Measurements from ENCODE around the gene CCDC170.

DNA sequence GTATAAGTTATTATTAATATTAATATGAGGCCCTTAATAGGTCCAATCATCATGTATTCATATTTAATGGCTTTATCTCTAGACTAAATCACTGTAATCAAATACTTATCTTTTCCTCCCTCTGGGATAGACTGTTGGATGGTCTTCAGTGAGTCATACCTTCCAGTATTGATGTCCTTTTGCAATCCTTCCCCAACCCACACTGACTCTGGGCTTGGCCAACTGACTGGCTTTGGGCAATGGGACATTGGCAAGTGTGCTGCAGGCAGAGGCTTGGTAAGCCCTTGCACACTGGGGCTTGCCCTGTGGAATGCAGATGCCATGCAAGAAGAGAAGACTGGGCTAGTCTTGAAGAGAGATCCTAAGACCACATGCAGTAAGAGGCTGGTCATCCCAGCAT, 136.6 kb downstream of the CCDC170 start:
- TF ChIP-seq, protein P1, sequence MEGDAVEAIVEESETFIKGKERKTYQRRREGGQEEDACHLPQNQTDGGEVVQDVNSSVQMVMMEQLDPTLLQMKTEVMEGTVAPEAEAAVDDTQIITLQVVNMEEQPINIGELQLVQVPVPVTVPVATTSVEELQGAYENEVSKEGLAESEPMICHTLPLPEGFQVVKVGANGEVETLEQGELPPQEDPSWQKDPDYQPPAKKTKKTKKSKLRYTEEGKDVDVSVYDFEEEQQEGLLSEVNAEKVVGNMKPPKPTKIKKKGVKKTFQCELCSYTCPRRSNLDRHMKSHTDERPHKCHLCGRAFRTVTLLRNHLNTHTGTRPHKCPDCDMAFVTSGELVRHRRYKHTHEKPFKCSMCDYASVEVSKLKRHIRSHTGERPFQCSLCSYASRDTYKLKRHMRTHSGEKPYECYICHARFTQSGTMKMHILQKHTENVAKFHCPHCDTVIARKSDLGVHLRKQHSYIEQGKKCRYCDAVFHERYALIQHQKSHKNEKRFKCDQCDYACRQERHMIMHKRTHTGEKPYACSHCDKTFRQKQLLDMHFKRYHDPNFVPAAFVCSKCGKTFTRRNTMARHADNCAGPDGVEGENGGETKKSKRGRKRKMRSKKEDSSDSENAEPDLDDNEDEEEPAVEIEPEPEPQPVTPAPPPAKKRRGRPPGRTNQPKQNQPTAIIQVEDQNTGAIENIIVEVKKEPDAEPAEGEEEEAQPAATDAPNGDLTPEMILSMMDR (IDR thresholded peaks at IDR 0.05), result no peak
- TF ChIP-seq POLR2A (IDR thresholded peaks at IDR 0.05), result no peak

Measured in lower leg skin (tissue), 3 donors.